Inflammatory macrophage treated with lipopolysaccharide for 4 hours (primary cell): Measurements from ENCODE around the gene APAF1.
"Not testable (repeated sequence)": the region's sequence is repeated elsewhere in the genome, so short reads cannot be mapped to it uniquely, and the experiment has no call there.

ENCODE experiments used
- DNase-seq: peaks from one replicate; pipeline ENCODE4 v3.0.0-alpha.2; 2020

The APAF1 gene, protein sequence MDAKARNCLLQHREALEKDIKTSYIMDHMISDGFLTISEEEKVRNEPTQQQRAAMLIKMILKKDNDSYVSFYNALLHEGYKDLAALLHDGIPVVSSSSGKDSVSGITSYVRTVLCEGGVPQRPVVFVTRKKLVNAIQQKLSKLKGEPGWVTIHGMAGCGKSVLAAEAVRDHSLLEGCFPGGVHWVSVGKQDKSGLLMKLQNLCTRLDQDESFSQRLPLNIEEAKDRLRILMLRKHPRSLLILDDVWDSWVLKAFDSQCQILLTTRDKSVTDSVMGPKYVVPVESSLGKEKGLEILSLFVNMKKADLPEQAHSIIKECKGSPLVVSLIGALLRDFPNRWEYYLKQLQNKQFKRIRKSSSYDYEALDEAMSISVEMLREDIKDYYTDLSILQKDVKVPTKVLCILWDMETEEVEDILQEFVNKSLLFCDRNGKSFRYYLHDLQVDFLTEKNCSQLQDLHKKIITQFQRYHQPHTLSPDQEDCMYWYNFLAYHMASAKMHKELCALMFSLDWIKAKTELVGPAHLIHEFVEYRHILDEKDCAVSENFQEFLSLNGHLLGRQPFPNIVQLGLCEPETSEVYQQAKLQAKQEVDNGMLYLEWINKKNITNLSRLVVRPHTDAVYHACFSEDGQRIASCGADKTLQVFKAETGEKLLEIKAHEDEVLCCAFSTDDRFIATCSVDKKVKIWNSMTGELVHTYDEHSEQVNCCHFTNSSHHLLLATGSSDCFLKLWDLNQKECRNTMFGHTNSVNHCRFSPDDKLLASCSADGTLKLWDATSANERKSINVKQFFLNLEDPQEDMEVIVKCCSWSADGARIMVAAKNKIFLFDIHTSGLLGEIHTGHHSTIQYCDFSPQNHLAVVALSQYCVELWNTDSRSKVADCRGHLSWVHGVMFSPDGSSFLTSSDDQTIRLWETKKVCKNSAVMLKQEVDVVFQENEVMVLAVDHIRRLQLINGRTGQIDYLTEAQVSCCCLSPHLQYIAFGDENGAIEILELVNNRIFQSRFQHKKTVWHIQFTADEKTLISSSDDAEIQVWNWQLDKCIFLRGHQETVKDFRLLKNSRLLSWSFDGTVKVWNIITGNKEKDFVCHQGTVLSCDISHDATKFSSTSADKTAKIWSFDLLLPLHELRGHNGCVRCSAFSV (N-terminal part only)

DNA sequence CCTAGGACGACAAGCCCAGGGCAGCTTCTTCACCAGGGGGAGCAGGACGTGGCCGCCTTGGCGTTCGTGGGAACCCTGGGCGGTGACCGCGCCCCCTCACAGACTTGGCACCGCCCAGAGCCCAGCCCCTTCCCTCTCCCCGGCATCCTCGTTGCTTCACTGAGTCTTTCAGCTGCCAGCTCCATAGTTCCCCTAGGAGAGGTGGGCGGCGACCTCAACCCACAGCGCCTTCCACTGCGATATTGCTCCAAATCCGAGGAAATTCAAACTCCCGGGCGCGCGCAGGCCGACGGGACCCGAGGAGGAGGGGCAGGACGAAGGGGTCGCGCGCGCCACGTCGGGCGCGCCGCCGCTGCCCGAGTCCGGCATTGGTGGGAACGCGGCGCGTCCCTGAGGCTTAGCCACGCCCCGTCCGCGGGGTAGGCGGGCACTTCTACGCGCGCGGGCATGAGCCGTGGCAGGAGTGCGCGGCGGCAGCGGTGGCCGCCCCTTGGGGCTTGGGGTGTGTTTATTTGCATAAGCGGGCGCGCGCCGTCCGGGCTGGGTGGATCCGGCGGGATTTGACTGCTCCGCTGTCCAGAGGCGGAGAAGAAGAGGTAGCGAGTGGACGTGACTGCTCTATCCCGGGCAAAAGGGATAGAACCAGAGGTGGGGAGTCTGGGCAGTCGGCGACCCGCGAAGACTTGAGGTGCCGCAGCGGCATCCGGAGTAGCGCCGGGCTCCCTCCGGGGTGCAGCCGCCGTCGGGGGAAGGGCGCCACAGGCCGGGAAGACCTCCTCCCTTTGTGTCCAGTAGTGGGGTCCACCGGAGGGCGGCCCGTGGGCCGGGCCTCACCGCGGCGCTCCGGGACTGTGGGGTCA lies at the start of gene APAF1, which contains the start of gene IKBIP:
Gene APAF1, plus strand, starts transcription at position 579 of the 860 bp plus-strand sequence. CDS start 3,070 bp downstream, outside the sequence.
Gene IKBIP, minus strand, starts transcription at position 77 of the 860 bp plus-strand sequence. CDS start 87 bp downstream, outside the sequence.
- peak; percentile 97 for DNase-seq

DNA sequence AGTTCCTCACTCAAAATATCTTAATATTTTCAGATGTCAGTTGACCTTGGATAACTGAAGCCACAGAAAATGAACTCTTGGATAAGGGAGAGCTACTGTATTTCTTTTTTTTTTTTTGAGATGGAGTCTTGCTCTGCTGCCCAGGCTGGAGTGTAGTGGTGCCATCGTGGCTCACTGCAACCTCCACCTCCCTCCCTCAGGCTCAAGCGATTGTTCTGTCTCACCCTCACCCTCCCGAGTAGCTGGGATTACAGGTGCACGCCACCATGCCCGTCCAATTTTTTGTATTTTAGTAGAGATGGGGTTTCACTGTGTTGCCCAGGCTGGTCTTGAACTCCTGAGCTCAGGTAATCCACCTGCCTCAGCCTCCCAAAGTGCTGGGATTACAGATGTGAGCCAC lies 47.8 kb upstream of the APAF1 start:
- DNase-seq: not testable (repeated sequence)

DNA sequence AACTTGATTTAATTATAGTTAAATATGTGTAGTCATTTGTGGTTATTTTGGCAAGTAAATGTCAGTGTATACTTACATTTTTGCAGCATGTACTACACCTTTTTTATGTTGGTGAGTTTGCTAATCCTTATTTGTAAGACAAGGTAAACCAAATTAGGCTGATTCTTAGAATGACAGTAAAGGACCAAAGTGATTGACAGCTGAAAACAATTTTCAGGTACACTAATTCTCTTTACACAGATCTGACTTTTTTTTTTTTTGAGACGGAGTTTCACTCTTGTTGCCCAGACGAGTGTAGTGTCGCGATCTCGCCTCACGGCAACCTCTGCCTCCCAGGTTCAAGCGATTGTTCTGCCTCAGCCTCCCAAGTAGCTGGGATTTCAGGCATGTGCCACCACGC lies 43.2 kb upstream of the APAF1 start:
- DNase-seq: no peak

DNA sequence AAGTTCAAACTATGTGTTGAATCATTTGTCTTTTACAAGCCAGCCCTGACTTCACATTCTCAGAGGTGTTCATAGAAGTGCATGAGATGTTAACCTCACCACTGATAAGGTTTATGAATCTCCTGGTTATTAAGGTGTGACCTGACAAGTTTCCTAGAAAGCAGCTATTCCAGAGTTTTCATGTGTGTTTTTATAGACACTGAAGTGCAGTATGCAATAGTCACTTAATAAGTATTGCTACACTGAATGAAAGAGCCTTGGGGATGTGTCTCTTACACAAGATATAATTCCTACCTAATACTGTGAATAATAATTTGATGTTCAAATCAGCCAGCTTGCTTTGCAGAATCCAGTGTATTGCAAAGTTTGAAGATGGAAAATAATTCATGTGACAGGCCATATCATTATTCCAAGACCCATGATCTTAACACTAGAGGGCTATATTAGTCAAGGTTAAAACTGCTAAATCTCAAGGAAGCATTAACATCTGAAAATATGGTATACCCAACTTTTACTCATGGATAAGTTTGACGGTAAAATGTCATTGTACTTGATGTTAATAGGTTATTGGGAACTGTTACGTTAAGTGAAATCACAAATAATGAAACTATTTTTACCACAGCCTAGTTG lies 38.6 kb upstream of the APAF1 start:
- peak; percentile 32 for DNase-seq

DNA sequence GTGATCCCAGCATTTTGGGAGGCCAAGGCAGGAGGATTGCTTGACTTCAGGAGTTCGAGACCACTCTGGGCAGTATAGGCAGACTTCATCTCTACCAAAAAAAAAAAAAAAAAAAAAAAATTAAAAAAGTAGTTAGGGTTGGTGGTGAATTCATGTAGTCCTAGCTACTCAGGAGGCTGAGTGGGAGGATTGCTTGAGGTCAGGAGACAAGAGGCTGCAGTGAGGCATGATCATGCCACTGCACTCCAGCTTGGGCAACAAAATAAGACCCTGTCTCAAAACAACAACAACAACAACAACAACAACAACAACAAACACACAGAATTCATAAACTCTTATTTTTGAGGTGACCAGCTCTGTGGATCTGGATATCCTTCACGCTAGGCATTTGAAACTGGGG lies 34.5 kb upstream of the APAF1 start:
- DNase-seq: no peak

DNA sequence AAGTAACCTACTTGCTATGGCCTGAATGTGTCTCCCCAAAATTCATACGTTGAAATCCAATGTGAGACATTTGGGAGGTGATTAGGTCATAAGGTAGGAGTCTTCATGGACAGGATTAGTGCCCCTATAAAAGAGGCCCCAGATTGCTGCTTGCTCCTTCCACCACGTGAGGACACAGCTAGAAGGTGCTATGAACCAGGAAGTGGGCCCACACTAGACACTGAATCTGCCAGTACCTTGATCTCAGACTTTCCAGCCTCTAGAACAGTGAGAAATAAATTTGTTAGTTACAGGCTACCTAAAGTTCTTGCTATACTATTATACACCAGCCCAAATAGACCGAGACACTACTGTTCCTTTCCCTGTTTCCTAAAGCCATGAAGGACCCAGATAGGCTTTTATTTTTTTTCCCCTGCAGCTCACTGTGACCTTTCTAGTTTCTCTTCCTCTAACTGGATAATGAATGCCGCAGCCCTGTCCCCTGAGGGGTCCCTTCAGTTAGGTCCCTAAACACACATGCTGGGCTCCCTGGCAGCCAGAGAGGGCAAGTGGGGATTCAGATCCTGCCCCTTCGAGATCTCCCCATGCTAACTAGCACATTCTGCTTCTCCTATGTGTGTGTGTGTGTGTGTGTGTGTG lies 32.3 kb upstream of the APAF1 start:
- DNase-seq: peak; percentile 44

DNA sequence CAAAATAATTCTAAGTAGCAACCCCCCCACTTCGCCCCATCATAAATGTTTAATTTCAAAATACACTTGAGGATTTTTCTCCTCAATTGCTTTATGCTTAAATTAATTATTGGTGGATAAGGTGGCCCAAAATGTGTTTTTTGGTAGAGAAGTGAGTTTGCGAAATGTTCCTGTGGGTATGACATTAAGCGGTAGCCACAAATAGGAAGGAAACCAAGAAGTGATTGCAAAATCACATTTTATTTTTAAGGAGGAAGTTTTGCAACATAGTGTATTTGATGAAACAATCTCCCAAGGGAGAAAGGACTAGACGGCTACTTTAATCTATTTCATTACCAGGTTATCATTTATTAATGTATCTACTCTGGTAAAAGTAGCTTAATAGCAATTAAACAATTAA lies 26.1 kb upstream of the APAF1 start:
- peak; percentile 93 for DNase-seq

DNA sequence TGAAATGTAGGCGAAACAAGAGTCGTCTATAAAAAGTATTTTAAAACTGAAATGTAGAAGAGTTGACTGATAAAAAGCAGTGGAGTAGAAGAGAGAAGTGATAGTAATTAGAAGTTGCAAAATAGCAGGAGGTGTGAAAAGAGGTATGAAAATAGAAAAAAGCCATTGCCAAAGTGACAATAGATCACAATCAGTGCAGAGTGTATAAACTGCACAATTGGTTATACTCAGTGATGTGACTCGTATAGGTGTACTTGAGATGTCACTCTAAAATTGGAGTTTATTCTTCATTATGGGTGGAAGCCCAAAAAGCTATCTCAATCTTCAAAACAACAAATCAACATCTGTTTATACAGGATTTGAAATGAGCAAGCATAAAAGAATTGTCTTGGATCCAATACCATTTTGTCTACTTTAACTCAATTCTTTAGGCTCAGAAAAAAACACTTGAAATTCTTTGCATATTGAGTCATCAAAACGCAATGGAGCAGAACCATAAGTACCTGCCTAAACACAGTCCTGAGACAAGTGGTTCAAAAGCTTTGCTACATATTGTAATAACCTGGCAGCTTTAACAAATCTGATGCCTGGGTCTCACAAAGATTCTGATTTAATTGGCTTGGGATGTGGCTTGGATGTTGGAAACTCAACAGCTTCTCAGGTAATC lies 9.3 kb upstream of the APAF1 start:
- no peak for DNase-seq

DNA sequence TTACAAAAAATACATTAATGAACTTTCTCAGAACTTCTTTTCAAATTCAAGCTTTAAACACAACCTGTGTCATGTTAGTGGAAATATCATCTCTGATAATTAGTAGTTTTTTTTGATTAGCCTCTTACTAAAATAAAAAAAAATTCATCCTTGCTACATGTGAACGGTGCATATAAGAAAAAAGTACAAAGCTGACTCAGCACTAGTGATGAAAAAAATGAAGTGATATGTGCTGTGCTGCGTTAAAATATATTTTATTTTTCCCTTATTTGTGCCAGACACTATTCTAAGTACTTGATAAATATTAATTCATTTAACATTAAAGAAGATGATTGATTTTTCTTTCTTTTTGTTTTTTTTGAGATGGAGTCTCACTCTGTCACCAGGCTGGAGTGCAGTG lies 8.0 kb upstream of the APAF1 start:
- DNase-seq: no peak

DNA sequence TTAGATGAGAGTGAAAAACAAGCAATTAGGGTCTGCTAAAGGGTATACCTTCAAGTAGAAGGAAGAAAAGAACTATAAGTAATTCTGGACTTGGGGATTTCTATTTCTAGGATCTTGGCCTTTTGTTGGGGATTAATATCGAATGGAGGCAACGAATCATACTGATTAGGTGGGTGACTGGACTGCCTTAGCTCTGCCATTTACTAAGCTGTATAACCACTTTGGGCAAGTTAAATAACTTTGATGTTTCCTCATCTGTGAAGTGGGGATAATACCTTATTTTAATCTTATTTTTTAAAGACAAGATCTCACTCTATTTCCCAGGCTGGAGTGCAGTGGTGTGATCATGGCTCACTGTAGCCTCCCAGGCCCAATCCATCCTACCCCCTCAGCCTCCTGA lies 7.1 kb upstream of the APAF1 start:
- no peak for DNase-seq

DNA sequence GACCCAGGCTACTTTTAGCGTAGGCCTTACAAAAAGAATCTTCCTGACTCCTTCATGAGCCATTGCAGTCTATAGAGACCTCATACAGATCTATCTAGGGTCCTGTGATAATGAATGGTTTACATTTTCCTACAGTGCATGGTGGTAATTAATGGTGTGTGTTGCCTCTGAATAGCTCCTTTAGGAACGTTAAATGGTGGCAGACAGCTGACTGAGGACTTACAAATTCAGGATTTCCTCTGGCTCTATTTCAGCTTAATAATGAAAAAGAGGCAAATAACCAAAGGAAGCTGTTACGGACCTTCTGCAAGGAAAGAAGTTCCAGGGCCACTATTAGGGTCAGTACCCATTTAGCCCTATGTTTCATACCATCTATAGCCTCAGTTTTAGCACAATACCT lies 5.6 kb upstream of the APAF1 start:
- no peak for DNase-seq

DNA sequence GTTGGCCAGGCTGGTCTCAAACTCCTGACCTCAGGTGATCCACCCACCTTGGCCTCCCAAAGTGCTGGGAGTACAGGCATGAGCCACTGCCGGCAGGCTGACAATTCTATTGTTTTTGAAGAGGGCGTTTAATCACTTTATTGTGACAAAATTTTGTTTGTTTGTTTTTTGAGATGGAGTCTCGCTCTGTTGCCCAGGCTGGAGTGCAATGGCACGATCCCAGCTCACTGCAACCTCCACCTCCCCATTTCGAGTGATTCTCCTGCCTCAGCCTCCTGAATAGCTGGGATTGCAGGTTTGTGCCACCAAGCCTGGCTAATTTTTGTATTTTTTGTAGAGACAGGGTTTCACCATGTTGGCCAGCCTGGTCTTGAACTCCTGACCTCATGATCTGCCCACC lies 2.3 kb upstream of the APAF1 start:
- DNase-seq: not testable (repeated sequence)

DNA sequence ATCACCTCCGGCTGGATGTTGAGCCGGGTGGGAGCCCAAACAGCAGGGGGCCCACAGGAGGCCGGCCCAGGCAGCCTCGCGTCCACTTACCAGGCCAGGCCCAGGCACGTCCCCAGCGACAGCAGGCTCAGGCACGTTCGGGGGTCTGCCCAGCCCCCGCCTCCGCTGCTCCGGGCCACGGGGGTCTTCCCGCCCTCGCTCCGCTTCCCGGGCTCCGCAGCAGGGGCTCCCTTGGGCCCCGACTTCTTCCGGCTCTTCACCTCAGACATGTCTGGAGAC lies 718 bp upstream of the APAF1 start:
- DNase-seq: no peak

DNA sequence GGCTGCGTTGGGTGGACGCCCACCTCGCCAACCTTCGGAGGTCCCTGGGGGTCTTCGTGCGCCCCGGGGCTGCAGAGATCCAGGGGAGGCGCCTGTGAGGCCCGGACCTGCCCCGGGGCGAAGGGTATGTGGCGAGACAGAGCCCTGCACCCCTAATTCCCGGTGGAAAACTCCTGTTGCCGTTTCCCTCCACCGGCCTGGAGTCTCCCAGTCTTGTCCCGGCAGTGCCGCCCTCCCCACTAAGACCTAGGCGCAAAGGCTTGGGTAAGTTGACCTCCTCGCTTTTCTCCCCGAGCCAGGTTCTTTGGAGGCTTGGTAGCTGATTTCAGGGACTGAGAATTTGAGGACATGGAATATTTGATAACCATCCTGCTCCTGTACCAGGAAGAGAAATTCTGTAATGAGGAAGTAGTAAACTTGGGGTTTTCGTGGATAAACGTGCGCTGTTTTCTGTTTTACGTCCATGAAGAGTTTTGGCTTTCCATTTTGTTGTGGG lies 530 bp downstream of the APAF1 start:
- DNase-seq: peak; percentile 51

DNA sequence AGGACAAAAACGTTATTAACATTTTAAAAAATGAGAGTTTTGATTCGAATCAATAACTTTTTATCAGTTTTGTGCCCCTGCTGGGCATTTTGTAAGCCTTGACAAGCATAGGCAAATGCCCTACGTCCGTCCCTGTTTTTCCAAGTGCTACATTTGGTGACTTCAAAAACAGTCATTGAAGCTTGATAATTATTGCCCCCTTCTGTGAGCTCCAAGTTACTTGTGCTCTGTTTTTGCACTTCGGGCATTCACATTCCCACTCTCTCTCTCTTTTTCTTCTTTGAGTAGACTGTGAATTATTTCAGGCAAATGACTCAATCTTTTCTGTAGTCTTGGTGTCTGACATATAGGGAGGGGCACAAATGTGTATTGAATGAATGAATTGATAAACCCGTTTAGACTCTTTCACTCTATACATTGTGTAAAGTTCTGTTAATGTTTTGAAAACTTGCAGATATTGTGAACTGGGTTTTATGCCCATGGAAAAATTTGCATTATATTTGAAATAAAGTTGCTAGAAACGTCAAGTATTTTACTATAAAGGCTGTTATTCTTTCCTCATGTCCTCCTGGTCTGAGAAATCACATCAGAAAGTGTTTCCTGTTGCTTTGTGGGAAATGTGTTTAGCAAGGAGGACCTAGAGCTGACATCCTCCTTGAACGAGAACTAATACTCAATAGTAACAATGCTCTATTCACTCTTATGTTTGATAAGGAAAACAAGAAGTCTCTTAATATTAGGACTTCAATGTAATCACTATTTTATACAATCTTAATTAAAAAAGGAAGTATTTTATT lies 1.4 kb downstream of the APAF1 start:
- peak; percentile 52 for DNase-seq

DNA sequence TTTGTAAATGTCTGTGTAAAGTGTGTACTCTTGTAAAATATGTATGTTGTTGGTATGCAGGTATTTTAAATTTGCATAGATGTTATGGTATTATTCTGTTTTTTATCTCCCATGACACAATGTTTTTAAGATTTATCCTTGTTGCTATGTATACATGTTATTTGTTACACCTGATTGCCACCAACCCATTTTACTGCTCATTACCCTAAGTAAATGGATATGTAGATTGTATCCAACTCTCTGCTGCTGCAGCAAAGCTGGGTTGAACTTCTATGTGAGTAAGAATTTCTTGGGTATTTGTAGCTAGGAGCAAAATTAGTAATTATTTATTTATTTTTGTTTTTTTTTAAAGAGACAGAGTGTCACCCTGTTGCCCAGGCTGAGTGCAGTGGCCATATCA lies 6.2 kb downstream of the APAF1 start:
- no peak for DNase-seq

DNA sequence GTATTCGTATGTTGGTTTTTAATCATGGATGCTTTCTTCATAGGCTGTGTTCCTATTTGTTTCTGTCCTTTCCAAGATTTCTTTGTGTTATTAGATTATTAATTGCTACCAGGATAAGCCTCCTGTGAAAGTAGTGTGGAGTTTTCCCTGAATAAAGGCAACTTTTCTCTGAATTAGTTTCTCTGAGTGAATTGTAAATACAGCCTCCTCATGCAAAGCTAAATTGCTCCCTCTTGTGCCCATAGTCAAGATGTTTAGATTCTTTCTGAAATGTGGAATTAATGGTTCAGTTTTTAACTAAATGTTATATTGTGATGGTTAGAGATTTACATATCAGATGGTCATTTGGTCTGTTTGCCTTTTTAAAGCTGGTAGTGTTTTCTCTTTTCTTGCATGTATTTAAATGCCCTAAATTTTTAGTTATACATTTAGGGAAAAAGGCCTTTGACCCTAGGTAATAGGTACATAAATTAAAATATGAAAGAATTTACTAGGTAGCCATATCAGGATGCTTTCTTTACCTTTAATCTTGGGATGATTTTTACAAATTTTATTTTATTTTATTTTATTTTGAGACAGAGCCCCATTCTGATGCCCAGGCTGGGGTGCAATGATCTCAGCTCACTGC lies 8.9 kb downstream of the APAF1 start:
- peak; percentile 73 for DNase-seq

DNA sequence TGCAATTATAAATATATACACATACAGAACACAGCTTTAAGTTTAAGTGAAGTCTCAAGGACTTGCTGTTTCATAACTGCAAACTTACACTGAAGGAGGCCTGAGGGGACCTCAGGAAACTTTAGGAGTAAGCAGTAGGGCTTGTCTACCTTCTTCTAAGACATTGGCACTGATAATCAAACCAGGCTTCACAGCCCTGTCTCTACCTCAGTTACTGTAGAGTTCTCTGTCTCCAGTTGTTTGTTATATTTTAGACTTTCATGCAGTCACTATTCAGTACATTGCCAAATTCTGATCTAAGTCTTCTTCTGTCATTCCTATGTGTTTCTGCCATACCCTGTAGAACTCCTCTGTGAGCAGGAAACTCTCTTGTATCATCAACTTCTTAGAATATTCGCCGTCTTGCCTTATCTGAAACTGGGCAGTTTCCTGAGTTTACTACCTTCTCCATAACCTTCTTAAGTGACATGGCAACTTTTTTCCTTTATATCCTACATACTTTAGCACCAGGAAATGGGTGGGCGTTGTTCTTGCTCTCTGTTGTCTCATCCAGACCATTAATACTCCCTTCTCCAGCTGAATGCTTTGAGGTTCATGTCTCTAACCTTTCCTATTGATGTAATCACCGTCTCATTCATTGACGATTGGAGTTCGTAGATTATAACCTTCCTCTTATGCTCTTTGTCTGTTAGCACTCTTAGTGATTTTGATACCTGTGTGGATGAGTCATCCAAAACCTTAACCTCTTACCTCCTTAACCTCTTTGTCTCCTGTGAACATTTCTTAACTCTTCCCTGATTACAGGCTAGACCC lies 11.4 kb downstream of the APAF1 start:
- no peak for DNase-seq

DNA sequence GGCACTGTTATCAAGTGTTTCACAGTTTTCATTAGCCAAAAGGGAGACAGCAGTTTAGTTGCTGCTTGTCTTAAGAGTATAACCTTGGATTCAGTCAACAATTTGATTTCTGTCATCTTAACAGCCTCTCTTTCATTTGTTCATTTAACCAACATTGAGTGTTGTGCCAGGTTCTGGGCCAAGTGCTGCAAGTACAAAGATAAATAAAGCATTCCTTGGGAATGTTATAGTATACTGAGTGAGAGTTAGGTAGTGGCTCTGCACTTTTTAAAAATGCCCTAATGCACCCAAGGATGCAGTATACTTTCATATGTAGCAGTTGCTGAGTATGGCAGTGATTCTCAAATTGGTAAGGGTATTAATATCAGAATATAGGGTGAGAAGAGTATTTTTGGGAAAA lies 15.4 kb downstream of the APAF1 start:
- DNase-seq: no peak
